ENCODE measurements around the gene RBFOX2. TPM values are rescaled to one million over a fixed set of nuclear protein-coding genes. Genes with fewer than 3 reads are reported as not detected.

The RBFOX2 gene
- total and polyA plus RNA-seq, 4 donors: 14.2 to 53.6 (median 25.6) TPM

DNA sequence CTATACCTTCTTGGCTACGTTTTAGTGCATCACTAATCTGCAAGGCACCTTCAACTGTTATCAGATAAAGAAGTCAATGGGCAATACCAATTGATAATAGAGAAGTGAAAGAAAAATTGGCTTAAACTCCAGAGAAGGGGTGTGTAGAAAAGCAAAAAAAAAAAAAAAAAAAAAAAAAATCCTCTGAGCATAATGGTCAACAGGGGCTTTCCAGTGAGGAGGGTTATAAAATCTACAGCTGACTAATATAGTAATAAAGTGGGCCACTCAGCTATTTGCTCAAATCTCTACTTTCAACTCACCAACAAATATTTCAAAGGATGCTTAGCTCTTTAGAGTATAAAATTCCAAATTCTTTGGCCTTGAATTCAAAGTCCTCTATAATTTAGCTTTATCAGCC, 233.1 kb downstream of the RBFOX2 start:
- H3K9me3 ChIP-seq (ENCODE audit: control insufficient read depth in 4 of 4, low read length in 3 of 4): no peaks in the 10 kb centered on the region
- H3K4me3 ChIP-seq (ENCODE audit: low read depth in 1 of 3, low read length in 3 of 3): no peak overlapping the region
- H3K27ac ChIP-seq (ENCODE audit: low read depth in 1 of 2, low read length in 2 of 2): no peak overlapping the region
- WGBS: 86% methylated on average over 1 of the region's 1 CpG
- TF ChIP-seq, protein P1, sequence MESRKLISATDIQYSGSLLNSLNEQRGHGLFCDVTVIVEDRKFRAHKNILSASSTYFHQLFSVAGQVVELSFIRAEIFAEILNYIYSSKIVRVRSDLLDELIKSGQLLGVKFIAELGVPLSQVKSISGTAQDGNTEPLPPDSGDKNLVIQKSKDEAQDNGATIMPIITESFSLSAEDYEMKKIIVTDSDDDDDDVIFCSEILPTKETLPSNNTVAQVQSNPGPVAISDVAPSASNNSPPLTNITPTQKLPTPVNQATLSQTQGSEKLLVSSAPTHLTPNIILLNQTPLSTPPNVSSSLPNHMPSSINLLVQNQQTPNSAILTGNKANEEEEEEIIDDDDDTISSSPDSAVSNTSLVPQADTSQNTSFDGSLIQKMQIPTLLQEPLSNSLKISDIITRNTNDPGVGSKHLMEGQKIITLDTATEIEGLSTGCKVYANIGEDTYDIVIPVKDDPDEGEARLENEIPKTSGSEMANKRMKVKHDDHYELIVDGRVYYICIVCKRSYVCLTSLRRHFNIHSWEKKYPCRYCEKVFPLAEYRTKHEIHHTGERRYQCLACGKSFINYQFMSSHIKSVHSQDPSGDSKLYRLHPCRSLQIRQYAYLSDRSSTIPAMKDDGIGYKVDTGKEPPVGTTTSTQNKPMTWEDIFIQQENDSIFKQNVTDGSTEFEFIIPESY (IDR thresholded peaks at IDR 0.05): no peak
- TF ChIP-seq, protein P2, sequence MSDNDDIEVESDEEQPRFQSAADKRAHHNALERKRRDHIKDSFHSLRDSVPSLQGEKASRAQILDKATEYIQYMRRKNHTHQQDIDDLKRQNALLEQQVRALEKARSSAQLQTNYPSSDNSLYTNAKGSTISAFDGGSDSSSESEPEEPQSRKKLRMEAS (IDR thresholded peaks at IDR 0.05): no peak
- TF ChIP-seq EGR1 (IDR thresholded peaks at IDR 0.05; ENCODE audit: low read depth in 2 of 2): no peak
- TF ChIP-seq FOXA1 (IDR thresholded peaks at IDR 0.05): no peak
- TF ChIP-seq, protein P3, sequence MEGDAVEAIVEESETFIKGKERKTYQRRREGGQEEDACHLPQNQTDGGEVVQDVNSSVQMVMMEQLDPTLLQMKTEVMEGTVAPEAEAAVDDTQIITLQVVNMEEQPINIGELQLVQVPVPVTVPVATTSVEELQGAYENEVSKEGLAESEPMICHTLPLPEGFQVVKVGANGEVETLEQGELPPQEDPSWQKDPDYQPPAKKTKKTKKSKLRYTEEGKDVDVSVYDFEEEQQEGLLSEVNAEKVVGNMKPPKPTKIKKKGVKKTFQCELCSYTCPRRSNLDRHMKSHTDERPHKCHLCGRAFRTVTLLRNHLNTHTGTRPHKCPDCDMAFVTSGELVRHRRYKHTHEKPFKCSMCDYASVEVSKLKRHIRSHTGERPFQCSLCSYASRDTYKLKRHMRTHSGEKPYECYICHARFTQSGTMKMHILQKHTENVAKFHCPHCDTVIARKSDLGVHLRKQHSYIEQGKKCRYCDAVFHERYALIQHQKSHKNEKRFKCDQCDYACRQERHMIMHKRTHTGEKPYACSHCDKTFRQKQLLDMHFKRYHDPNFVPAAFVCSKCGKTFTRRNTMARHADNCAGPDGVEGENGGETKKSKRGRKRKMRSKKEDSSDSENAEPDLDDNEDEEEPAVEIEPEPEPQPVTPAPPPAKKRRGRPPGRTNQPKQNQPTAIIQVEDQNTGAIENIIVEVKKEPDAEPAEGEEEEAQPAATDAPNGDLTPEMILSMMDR (IDR thresholded peaks at IDR 0.05; ENCODE audit: low read depth, low read length, missing input control): no peak
- no peak for TF ChIP-seq SP1 (IDR thresholded peaks at IDR 0.05)
- TF ChIP-seq, protein P4, sequence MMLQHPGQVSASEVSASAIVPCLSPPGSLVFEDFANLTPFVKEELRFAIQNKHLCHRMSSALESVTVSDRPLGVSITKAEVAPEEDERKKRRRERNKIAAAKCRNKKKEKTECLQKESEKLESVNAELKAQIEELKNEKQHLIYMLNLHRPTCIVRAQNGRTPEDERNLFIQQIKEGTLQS (IDR thresholded peaks at IDR 0.05): no peak
- TF ChIP-seq YY1 (IDR thresholded peaks at IDR 0.05): no peak
- TF ChIP-seq NR2F2 (IDR thresholded peaks at IDR 0.05): no peak
- TF ChIP-seq HNF4G (IDR thresholded peaks at IDR 0.05): no peak
- TF ChIP-seq GABPA (IDR thresholded peaks at IDR 0.05 in 1 of 2, conservative IDR thresholded peaks at IDR 0.05 in 1 of 2): no peak
- TF ChIP-seq JUND (IDR thresholded peaks at IDR 0.05): no peak
- TF ChIP-seq FOXA2 (IDR thresholded peaks at IDR 0.05): no peak
- no peak for TF ChIP-seq TAF1 (conservative IDR thresholded peaks at IDR 0.05)
- no peak for TF ChIP-seq RAD21 (IDR thresholded peaks at IDR 0.05)
- TF ChIP-seq RXRA (IDR thresholded peaks at IDR 0.05): no peak
- TF ChIP-seq HNF4A (conservative IDR thresholded peaks at IDR 0.05): no peak
- no peak for TF ChIP-seq REST (IDR thresholded peaks at IDR 0.05)
- no peaks in the 10 kb centered on the region for H3K27me3 ChIP-seq (ENCODE audit: control insufficient read depth in 4 of 4, insufficient read depth in 4 of 4, low read length in 3 of 4)
- DNase-seq (ENCODE audit: low spot score): no peak
- H3K4me1 ChIP-seq (ENCODE audit: control insufficient read depth in 4 of 4, insufficient read depth in 4 of 4, low read length in 3 of 4): no peaks in the 10 kb centered on the region
- H3K9ac ChIP-seq (ENCODE audit: low read depth in 1 of 2, low read length in 2 of 2): no peak overlapping the region
- H3K36me3 ChIP-seq (ENCODE audit: control insufficient read depth in 4 of 4, insufficient read depth in 3 of 4, low read depth in 1 of 4, low read length in 3 of 4): no peaks in the 10 kb centered on the region
